Stimulated activated CD8-positive, alpha-beta memory T cell treated with anti-CD3 and anti-CD28 coated beads, Interleukin-7, amount 100 ng/mL, for 48 hours (primary cell): Measurements from ENCODE around the gene MUC2.

Source experiments
- DNase-seq, 2 donors: peaks; one replicate each; pipeline ENCODE4 v3.0.0-alpha.2; 2020; ENCODE audit warnings: low read depth in 1 of 2; ENCODE audit errors: extremely low read depth in 1 of 2

MUC2 gene

DNA sequence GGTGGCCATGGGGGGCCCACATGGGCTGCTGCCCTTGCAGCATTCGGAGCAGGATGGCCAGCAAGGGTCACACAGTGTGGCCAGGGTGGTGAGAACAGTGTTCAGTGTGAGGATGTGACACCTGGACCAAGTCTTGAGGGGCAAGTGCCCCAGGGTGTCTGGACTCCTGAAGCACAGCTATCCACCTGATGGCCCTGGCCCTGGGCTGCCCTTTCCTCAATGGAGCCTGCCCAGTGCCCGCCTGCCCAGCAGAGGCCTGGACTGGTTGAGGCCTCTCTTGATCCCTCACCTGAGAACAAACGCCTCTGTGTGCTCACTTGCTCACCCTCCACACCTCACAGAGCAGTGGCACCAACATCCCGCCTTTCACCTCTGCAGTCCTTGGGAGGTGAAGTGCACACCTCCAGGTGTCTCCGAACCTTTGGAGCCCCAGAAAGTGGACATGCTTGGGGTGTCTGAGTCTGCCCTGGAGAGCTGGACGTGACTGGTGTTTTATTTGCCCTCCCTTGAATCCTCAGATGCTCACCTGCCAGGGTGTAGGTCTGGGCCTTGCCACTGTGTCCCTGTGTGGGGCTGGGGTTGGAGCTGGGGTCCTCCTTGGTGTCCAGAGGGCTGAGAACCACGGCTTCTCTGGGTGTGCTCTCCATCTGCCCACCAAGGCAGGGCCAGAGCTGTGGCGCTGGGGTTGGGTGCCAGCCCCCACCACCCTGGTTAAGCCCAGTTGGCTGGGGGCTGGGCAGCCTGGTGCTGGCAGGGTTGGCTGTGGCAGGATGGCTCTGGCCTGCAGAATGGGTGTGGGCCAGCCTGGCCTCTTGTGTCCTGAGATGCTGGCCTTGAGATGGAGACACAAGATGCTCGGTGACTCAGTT lies 3.8 kb upstream of the MUC2 start:
- no peak for DNase-seq

DNA sequence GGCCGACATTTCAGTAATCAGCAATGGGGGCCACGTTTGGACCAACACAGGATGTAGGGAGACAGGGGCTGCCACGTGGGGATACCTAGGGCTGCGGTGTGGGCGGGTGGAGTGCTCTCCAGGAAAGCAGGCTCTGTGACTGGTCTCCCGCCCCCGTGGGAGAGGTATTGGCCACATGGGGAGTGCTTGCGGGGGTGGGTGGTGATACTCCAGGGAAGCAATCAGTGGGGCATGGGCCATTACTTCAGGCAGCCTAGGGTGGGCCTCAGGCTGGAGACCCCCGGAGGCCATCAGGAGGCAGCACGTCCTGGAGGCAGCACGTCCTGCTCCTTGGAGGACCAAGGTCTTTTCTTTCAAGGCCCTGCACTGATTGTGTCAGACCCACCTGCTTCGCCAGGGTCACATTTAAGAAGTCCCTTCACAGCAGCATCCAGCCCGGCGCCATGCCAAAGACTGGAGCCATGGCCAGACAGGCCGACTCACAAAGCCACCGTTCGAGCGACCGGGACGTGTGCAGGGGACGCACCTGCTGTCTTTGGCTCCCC lies 3.0 kb upstream of the MUC2 start:
- no peak for DNase-seq

DNA sequence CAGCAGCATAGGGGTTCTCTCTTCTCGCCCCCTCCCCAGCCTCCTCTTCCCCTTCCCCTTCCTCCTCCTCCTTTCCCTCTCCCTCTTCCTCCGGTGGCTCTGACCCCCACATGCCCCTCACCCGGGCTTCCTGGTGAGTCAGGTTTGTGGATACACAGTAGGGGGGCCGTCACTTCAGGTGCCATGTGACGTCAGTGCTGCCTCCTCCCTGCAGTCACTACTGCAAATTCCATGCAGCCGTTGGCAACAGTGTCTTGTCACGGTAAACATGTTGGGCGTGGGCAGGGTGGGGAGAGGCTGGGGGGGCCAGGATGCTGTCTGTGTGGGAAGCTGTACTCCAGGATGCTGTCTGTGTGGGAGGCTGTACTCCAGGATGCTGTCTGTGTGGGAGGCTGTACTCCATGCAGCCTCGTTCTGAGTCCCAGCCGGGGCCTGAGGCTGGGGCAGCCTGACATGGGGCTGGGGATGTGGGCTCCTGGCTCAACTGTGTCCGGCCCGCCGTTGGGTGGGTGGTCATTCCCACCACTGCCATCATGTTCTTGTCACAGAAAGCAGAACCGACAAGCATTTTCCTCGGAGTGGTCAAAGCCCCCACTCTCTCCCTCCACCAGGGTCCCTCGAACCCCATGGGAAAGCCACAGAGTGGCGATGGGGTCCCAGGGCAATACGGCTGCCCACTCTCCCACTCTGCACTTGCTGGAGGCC lies 2.4 kb upstream of the MUC2 start:
- no peak for DNase-seq

DNA sequence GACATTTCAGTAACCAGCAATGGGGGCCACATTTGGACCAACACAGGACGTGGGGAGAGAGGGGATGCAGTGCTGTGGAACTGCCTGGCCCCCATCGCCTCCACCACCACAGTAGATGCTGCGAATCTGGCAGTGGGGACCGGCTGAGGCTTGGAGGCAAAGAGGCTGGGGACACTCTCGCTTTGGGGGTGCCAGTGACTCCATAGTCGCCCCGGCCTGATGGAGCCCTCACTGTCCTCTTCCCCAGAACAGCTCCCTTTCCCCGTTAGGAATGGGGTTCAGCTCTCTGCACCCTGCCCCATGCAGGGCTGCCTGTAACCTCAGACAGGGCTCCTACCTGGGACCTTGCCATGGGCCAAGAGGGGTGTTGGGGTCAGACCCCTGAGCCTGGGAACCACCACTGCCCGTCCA lies 1.8 kb upstream of the MUC2 start:
- DNase-seq: no peak

DNA sequence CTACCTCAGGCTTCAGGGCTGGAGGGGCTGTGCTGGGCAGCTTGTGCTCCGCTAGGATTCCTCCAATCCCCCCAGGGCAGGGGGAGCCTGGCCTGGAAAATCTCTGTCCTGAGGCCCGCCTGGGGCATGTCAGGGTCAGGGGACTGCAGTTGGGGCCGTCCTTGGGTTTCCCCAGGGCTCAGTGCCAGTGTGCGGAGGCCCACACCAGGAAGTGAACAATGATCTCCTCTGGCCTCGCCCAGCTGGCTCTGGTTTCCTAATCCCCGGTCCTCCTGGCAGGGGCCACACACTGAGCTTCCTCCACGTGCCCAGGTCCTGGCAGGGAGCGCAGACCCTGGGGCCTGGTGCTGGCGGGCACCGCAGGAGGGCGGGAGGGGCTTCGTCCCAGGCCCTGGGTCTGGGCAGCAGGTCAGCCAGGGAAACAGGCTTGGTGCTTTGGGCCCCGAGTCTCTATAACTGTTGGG lies 1.4 kb upstream of the MUC2 start:
- DNase-seq: no peak

DNA sequence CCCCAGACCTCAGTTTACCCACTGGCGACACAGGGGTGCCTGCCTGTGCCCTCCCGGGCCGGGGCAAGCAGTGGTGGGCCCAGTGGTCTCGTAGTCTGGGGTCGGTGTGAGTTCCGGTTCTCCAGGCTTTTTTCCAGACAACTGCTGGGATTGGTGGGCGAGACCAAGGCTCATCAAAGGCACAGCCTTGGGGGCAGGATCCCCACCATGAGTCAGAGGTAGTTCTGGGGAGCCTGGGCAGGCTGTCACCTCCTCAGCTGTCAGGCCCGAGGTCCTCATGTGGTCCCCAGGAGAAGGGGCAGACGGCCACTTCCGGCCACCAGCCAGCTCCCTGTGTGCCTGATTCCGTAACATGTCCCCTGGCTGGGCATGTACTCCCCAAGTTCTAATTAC lies 827 bp upstream of the MUC2 start:
- no peak for DNase-seq

DNA sequence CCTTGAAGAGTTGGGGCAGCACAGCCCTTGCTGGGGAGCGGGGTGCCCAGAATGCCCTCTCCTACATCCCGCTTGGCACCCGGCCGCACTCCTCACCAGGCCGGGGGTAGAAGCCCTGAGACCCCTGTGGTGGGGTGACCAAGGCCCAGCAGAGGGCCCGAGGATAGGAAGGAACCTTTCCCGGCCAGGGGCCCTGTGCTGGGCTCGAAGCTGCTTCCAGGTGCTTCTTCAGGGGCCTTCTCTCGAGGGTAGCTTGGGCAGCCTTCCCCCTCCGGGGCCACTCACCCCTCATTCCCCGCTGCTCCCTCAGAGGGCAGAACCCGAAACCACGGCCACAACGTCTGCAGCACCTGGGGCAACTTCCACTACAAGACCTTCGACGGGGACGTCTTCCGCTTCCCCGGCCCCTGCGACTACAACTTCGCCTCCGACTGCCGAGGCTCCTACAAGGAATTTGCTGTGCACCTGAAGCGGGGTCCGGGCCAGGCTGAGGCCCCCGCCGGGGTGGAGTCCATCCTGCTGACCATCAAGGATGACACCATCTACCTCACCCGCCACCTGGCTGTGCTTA lies 752 bp downstream of the MUC2 start:
- DNase-seq: no peak

DNA sequence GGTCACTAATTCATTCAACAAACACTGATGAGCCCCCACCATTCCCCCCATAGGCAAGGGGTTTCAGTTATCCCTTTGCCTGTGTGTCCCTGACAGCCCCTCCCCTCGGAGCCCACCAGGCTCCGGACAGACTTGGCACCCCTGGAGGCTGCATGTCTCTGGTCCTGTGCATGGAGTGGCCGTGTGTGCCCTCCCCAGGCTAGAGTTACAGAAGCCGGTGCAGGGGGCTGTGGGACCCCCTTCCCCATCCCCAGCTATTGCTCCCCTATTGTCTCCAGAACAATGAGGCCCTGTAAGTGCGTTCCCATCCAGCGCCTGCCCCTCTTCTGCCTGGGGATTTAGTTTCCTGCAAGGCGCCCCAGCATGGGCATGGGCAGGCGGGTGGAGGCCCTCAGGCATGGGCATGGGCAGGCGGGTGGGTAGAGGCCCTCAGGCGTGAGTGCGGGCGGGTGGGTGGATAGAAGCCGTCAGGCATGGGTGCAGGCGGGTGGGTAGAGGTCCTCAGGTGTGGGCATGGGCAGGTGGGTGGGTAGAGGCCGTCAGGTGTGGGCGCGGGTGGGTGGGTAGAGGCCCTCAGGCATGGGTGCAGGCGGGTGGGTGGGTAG lies 1.5 kb downstream of the MUC2 start:
- no peak for DNase-seq

DNA sequence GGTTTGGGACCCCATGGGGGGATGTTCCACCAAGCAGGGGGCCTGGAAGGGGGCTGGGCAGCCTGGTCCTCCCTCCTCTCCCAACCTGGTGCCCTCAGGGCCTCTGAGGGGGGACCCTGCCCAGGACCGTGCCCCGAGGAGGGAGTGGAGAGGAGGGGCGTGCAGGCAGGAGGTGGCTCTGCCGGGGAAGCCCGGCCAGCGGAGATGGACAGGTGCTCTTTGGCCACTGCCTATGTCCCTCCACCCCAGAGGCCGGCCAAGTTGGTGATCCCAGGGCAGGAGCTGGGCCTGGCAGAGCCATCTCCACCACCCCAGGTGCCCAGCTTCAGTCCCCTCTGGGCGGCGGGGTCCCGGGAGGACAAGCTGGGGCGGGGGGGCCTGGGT lies 2.4 kb downstream of the MUC2 start:
- no peak for DNase-seq

DNA sequence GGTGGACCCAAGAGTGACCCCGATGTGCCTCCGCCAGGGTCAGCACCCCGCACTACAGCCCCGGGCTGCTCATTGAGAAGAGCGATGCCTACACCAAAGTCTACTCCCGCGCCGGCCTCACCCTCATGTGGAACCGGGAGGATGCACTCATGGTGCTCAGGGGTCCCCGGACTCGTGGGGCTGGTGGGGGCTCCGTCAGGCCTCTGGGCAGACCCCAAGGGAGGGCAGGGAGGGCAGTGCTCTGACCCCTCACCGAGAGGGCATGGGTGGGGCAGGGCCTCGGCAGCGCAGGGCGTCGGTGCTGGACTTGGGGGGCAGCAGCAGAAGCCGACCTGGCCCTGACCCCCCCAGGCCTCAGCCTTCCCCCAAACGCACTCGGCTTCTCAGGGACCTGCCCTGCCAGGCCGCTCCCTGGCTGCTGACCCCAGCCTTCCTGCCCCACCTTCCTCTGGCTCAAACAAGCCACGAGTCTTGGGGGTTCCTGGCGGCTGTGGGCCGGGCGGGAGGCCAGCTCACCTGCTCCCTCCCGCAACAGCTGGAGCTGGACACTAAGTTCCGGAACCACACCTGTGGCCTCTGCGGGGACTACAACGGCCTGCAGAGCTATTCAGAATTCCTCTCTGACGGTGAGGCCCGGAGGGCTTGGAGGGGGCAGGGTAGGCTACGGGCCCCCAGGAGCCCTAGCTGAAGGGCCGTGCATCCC lies 2.9 kb downstream of the MUC2 start:
- DNase-seq: no peak

DNA sequence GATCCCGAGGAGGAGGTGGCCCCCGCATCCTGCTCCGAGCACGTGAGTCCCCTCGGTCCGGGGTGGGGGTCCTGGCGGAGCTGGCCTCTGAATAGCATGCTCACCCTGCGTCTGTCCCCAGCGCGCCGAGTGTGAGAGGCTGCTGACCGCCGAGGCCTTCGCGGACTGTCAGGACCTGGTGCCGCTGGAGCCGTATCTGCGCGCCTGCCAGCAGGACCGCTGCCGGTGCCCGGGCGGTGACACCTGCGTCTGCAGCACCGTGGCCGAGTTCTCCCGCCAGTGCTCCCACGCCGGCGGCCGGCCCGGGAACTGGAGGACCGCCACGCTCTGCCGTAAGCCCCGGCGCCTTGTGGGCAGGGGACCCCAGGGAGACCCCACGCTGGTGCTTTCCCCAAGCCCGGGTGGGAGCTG lies 3.5 kb downstream of the MUC2 start:
- DNase-seq: no peak

DNA sequence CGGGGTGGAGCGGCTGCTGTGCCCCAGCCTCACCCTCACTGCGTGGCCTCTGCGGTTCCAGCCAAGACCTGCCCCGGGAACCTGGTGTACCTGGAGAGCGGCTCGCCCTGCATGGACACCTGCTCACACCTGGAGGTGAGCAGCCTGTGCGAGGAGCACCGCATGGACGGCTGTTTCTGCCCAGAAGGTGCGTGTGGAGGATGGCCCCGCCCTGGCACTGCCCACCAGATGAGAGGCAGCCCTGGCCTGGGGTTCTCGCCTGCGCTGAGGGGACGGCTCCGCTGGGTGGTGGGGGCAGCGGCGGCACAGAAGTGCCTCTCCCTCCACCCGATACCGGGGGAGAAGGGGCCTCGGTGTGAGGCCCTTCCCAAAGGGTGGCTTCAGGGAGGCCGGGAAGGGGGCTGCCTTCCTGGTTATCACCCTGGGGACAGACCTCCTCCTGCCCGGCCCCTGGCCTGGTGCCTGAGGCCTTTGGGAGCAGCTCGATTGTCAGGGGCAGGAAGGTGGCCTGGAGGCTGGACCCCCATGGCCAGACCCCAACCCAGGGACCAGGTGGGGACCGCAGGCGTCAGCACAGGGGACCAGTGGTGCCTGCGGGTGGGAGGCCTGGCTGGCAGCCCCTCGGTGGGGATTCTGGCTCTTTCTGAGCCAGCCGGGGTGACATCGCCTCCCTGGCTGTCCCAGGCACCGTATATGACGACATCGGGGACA lies 7.1 kb downstream of the MUC2 start:
- DNase-seq: no peak

DNA sequence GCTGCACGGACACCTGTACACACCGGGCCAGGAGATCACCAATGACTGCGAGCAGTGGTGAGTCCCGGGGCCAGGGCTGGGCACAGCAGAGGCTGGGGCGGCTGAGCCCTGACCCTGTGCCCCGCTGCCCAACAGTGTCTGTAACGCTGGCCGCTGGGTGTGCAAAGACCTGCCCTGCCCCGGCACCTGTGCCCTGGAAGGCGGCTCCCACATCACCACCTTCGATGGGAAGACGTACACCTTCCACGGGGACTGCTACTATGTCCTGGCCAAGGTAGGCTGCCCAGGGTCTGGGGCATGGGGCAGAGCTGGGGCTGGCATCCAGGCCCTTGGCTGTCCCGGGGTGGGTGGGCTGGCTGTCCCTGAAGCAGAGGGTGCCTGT lies 7.7 kb downstream of the MUC2 start:
- DNase-seq: no peak

DNA sequence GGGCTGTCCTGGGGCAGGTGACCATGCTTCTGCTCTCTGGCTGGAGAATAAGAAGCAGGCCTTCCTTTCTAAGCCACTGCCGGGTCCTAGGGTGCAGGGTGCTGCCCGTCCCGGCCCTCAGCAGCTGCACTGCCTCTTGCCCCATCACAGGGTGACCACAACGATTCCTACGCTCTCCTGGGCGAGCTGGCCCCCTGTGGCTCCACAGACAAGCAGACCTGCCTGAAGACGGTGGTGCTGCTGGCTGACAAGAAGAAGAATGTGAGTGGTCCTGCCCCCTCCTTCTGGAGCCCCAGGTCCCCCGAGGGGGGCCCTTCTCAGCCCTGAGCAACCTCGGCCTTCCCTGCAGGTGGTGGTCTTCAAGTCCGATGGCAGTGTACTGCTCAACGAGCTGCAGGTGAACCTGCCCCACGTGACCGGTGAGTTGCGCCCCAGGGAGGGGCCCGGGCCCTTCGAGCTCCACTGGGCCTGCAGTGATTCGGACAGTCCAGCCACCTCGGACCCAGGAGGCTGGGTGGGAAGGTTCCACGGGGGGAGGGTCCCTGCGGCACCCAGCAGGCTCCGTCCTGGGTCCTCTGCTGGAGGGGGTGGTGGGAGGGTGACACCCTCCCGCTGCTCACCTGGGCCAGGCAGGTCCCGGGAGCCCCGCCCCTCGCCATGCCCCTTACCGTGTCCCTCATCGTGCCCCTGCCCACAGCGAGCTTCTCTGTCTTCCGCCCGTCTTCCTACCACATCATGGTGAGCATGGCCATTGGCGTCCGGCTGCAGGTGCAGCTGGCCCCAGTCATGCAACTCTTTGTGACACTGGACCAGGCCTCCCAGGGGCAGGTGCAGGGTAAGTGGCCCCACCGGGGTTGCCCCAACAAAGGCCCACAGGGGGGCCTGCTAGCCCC lies 8.3 kb downstream of the MUC2 start:
- no peak for DNase-seq

DNA sequence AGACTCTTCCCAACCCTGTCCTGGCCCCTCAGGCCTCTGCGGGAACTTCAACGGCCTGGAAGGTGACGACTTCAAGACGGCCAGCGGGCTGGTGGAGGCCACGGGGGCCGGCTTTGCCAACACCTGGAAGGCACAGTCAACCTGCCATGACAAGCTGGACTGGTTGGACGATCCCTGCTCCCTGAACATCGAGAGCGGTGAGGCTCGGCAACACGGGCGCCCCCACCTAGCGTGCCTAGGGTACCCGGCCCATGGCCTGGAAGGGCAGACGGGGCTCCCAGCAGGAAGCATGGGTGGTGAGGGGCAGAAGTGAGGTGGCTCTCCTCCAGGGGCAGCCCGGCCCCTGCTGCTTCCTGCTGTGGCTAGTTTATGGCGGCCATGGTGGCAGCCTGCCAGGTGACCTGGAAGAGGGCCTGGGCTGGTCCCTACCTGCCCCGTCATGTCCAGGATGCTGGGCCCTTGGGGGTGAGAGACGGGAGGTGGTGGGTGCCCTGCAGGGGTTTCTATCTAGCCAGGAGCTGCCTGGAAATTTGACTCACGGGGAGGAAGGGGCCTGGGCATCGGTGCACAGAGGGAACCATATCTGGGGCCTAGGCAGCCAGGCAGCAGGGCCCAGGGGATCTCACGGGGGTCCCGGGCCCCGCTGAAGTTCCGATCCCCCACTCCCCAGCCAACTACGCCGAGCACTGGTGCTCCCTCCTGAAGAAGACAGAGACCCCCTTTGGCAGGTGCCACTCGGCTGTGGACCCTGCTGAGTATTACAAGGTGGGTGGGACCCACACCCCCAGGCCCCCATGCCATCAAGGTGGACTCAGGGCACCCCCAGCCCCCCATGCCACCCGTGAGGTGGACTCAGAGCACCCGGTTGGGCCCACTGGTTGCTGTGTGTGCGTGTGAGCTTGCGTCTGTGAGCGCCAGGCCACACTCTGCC lies 9.2 kb downstream of the MUC2 start:
- no peak for DNase-seq

DNA sequence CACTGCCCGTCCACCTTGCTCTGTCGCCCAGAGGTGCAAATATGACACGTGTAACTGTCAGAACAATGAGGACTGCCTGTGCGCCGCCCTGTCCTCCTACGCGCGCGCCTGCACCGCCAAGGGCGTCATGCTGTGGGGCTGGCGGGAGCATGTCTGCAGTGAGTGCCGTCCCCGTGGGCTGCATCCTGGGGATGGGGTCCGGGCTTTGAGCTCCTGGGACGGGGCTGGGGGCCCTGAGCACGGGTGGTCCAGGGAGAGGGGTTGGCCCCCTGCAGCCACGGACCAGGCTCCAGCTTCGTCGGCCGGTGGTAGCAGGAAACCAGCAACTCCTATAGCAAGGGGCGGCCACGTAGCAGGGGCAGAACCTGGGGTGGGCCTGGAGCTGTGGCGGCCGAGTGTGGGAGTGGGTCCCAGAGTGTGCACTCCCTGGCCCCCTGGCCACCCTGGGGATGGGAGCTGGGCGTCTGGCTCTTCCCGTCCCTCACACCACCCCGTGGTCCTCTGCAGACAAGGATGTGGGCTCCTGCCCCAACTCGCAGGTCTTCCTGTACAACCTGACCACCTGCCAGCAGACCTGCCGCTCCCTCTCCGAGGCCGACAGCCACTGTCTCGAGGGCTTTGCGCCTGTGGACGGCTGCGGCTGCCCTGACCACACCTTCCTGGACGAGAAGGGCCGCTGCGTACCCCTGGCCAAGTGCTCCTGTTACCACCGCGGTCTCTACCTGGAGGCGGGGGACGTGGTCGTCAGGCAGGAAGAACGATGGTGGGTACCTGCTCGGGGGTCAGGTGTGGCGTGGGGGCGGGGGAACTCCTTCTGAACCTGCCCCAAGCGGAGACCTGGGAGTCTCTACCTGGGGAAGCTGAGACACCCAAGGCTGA lies 10.1 kb downstream of the MUC2 start:
- no peak for DNase-seq
